Keratinocyte (primary cell): ENCODE results near the gene COPA. TPM values are rescaled to one million over a fixed set of nuclear protein-coding genes. Genes with fewer than 3 reads are reported as not detected.

Experiments
- DNase-seq: peaks from one replicate; pipeline ENCODE4 v3.0.0-alpha.2; 2011; ENCODE audit warnings: low read depth, missing footprints, low spot score
- FAIRE-seq: peaks from 2 replicates; lab custom pipeline; 2011; peaks lifted over from hg19 to GRCh38; lab: Jason Lieb, UNC
- H2AFZ ChIP-seq: 2 replicates; pipeline ENCODE4 v1.6.0; 2012; ENCODE audit warnings: low read length, control low read depth, inconsistent platforms; ENCODE audit not compliant: control insufficient read depth
- H3K27ac ChIP-seq: 2 replicates; pipeline ENCODE4 v1.5.1; 2011; ENCODE audit warnings: low read length; ENCODE audit not compliant: control insufficient read depth, insufficient read depth
- H3K27me3 ChIP-seq: 3 replicates; pipeline ENCODE4 v1.6.0; 2011; ENCODE audit warnings: low read length; ENCODE audit not compliant: control insufficient read depth, insufficient read depth; ENCODE audit errors: extremely low read depth
- H3K36me3 ChIP-seq, 2 experiments: 2 replicates in 1 of 2; 3 replicates in 1 of 2; pipeline ENCODE4 v1.5.1; 2011; ENCODE audit warnings: low read length in 2 of 2, mild to moderate bottlenecking in 1 of 2; ENCODE audit not compliant: control insufficient read depth in 2 of 2, insufficient read depth in 2 of 2; ENCODE audit errors: extremely low read depth in 1 of 2
- H3K4me1 ChIP-seq: 3 replicates; pipeline ENCODE4 v1.5.1; 2011; ENCODE audit warnings: low read length; ENCODE audit not compliant: control insufficient read depth, insufficient read depth; ENCODE audit errors: extremely low read depth
- H3K4me2 ChIP-seq: 3 replicates; pipeline ENCODE4 v1.6.0; 2011; ENCODE audit warnings: low read depth, low read length; ENCODE audit not compliant: control insufficient read depth, insufficient read depth; ENCODE audit errors: extremely low read depth
- H3K4me3 ChIP-seq, 3 experiments: fragments of 200-600 bp in 1 of 3; sonication (generic) in 1 of 3; 2 replicates in 2 of 3; 3 replicates in 1 of 3; pipeline ENCODE4 v1.5.1; 2011 to 2016; ENCODE audit warnings: low read length in 3 of 3, mild to moderate bottlenecking in 3 of 3, control low read depth in 2 of 3, inconsistent platforms in 1 of 3, low read depth in 1 of 3, mixed read lengths in 1 of 3, mixed run types in 1 of 3, moderate library complexity in 1 of 3; ENCODE audit not compliant: control insufficient read depth in 2 of 3, insufficient read depth in 2 of 3; ENCODE audit errors: extremely low read depth in 1 of 3
- H3K79me2 ChIP-seq: 2 replicates; pipeline ENCODE4 v1.6.0; 2012; ENCODE audit warnings: low read length; ENCODE audit not compliant: control insufficient read depth, insufficient read depth
- H3K9ac ChIP-seq: 3 replicates; pipeline ENCODE4 v1.6.0; 2011; ENCODE audit warnings: low read length; ENCODE audit not compliant: control insufficient read depth, insufficient read depth; ENCODE audit errors: extremely low read depth
- H3K9me1 ChIP-seq: 3 replicates; pipeline ENCODE4 v1.6.0; 2011; ENCODE audit warnings: low read length; ENCODE audit not compliant: control insufficient read depth, insufficient read depth; ENCODE audit errors: extremely low read depth
- H3K9me3 ChIP-seq: 2 replicates; pipeline ENCODE4 v1.5.1; 2012; ENCODE audit warnings: low read depth, low read length; ENCODE audit not compliant: control insufficient read depth
- H4K20me1 ChIP-seq: 3 replicates; pipeline ENCODE4 v1.6.0; 2011; ENCODE audit warnings: low read length; ENCODE audit not compliant: control insufficient read depth, insufficient read depth; ENCODE audit errors: extremely low read depth
- CTCF ChIP-seq, 3 experiments: IDR thresholded peaks in 1 of 3; conservative IDR thresholded peaks in 1 of 3; optimal IDR thresholded peaks in 1 of 3; 2 replicates in 2 of 3; 3 replicates in 1 of 3; pipeline versions ENCODE3 to v1.5.1; 2011; ENCODE audit warnings: low read length in 3 of 3, mild to moderate bottlenecking in 3 of 3, moderate library complexity in 2 of 3, control low read depth in 1 of 3, inconsistent platforms in 1 of 3; ENCODE audit not compliant: insufficient read depth in 2 of 3; ENCODE audit errors: extremely low read depth in 1 of 3
- EZH2 ChIP-seq: IDR thresholded peaks from one replicate; pipeline ENCODE4 v1.6.1; 2012; ENCODE audit warnings: inconsistent platforms, mild to moderate bottlenecking, low read length, moderate library complexity
- dilution Hi-C: fragments of 300-500 bp; cut with MboI; formaldehyde crosslinking; loops from one replicate; pipeline ENCODE4 v1.7.0; 2020; ENCODE audit warnings: low sequenced_read_pairs; ENCODE audit not compliant: extremely low pct_ligation_motif_present
- polyA plus RNA-seq, 5 experiments: library from polyadenylated mRNA; depleted of rRNA in 3 of 5; stranded (reverse) in 3 of 5; stranded (forward) in 1 of 5; unstranded in 1 of 5; fragments of >200 nt; gene quantifications; 1 replicate in 1 of 5; 2 replicates in 3 of 5; 3 replicates in 1 of 5; pipeline versions ENCODE4 v1.2.1 to v1.2.3, GENCODE V29; 2011 to 2012; ENCODE audit warnings: missing spikeins in 2 of 5, low read depth in 1 of 5, low replicate concordance in 1 of 5

COPA gene
- polyA plus RNA-seq, 1 donor (not counting 4 experiments of a cell fraction or from before 2014, with no cell fraction given), result 169 TPM

GRCh38 chr1:160344936-160345335 is 1.9 kb upstream of the COPA start:
- H3K27ac ChIP-seq, result no peak overlapping the region
- no peak overlapping the region for H2AFZ ChIP-seq
- H3K4me1 ChIP-seq, result peaks cover 16% of the 10 kb centered on the region
- H3K9me1 ChIP-seq, result no peaks in the 10 kb centered on the region
- H3K79me2 ChIP-seq, result peaks cover 54% of the 10 kb centered on the region
- H3K4me2 ChIP-seq, result no peak overlapping the region
- no peaks in the 10 kb centered on the region for H3K27me3 ChIP-seq
- H3K36me3 ChIP-seq, result peaks cover 11 to 21% of the 10 kb centered on the region in 2 experiments
- no peaks in the 10 kb centered on the region for H4K20me1 ChIP-seq
- no peak overlapping the region for H3K4me3 ChIP-seq
- dilution Hi-C loops, result no loop called here
- DNase-seq (no peak), FAIRE-seq (no peak)
- no peaks in the 10 kb centered on the region for H3K9me3 ChIP-seq
- TF ChIP-seq CTCF (optimal IDR thresholded peaks at IDR 0.05 in 1 of 3, IDR thresholded peaks at IDR 0.05 in 1 of 3, conservative IDR thresholded peaks at IDR 0.05 in 1 of 3; ENCODE audit: extremely low read depth in 1 of 3, insufficient read depth in 2 of 3, low read length in 3 of 3) (no peak), EZH2 (no peak)
- H3K9ac ChIP-seq, result no peak overlapping the region

GRCh38 chr1:160344241-160344640 is 1.2 kb upstream of the COPA start:
- peak overlapping the region; percentile 97 for H3K9ac ChIP-seq
- peaks cover 10 to 19% of the 10 kb centered on the region in 2 experiments for H3K36me3 ChIP-seq
- DNase-seq, result no peak
- peak overlapping the region; percentile 88 to 100 (median 95) for H3K4me3 ChIP-seq
- H3K9me1 ChIP-seq, result no peaks in the 10 kb centered on the region
- peak overlapping the region; percentile 97 for H3K27ac ChIP-seq
- H3K79me2 ChIP-seq, result peaks cover 61% of the 10 kb centered on the region
- peaks cover 16% of the 10 kb centered on the region for H3K4me1 ChIP-seq
- dilution Hi-C loops, result no loop called here
- TF ChIP-seq CTCF (optimal IDR thresholded peaks at IDR 0.05 in 1 of 3, IDR thresholded peaks at IDR 0.05 in 1 of 3, conservative IDR thresholded peaks at IDR 0.05 in 1 of 3; ENCODE audit: extremely low read depth in 1 of 3, insufficient read depth in 2 of 3, low read length in 3 of 3), result no peak
- no peak for TF ChIP-seq EZH2
- H4K20me1 ChIP-seq, result no peaks in the 10 kb centered on the region
- H3K4me2 ChIP-seq, result peak overlapping the region; percentile 86
- H3K9me3 ChIP-seq, result no peaks in the 10 kb centered on the region
- H3K27me3 ChIP-seq, result no peaks in the 10 kb centered on the region
- no peak overlapping the region for H2AFZ ChIP-seq
- no peak for FAIRE-seq
